H1 (cell line): ENCODE results near the gene ASTN2. TPM values are rescaled to one million over a fixed set of nuclear protein-coding genes. Genes with fewer than 3 reads are reported as not detected.

Experiments
- CTCF ChIA-PET: fragments of 300-600 bp; sonication (Branson Sonifier 250); formaldehyde crosslinking; loops from one replicate; lab custom pipeline; 2021; ENCODE audit not compliant: partially characterized antibody; lab: Charles Lee
- POLR2A ChIA-PET: fragments of 300-600 bp; sonication (Branson Sonifier 250); formaldehyde crosslinking; loops from one replicate; lab custom pipeline; 2021; ENCODE audit warnings: inconsistent platforms; ENCODE audit not compliant: partially characterized antibody; lab: Charles Lee
- DNase-seq, 2 experiments: peaks; one replicate each; pipeline versions ENCODE4 v3.0.0 to v3.0.0-alpha.2; 2010 to 2022; ENCODE audit warnings: low spot score in 2 of 2, low read depth in 1 of 2, mixed read lengths in 1 of 2
- FAIRE-seq: peaks from 2 replicates; lab custom pipeline; 2011; peaks lifted over from hg19 to GRCh38; lab: Jason Lieb, UNC
- H2AFZ ChIP-seq: 2 replicates; pipeline ENCODE4 v1.8.1; 2012; ENCODE audit warnings: low read length, inconsistent platforms
- H2AK5ac ChIP-seq: 2 replicates; pipeline ENCODE4 v1.6.1; 2013; ENCODE audit warnings: low read depth, low read length
- H2BK120ac ChIP-seq: replicated peaks from 2 replicates; pipeline ENCODE3; 2013; ENCODE audit warnings: low read depth, low read length, inconsistent platforms
- H2BK12ac ChIP-seq: 2 replicates; pipeline ENCODE4 v1.6.1; 2013; ENCODE audit warnings: low read depth, low read length
- H2BK15ac ChIP-seq: 2 replicates; pipeline ENCODE4 v1.6.1; 2013; ENCODE audit warnings: low read length
- H2BK20ac ChIP-seq: 2 replicates; pipeline ENCODE4 v1.6.1; 2013; ENCODE audit warnings: low read length
- H2BK5ac ChIP-seq: 2 replicates; pipeline ENCODE4 v1.6.1; 2013; ENCODE audit warnings: low read depth, low read length
- H3K14ac ChIP-seq: 2 replicates; pipeline ENCODE4 v1.6.1; 2013; ENCODE audit warnings: inconsistent platforms; ENCODE audit not compliant: insufficient read length
- H3K18ac ChIP-seq: 2 replicates; pipeline ENCODE4 v1.6.1; 2013; ENCODE audit warnings: low read length; ENCODE audit errors: extremely low read depth
- H3K23ac ChIP-seq: 2 replicates; pipeline ENCODE4 v1.6.1; 2013; ENCODE audit warnings: inconsistent platforms; ENCODE audit not compliant: insufficient read length
- H3K23me2 ChIP-seq: 2 replicates; pipeline ENCODE4 v1.6.1; 2013; ENCODE audit warnings: low read depth, low read length
- H3K27ac ChIP-seq: 2 replicates; pipeline ENCODE4 v1.6.1; 2011; ENCODE audit warnings: low read depth, low read length, inconsistent platforms
- H3K27me3 ChIP-seq, 4 experiments: replicated peaks in 1 of 4; 1 replicate in 1 of 4; 2 replicates in 3 of 4; pipeline versions ENCODE4 v1.6.1 to v1.8.1; 2011 to 2013; ENCODE audit warnings: low read length in 3 of 4, mild to moderate bottlenecking in 3 of 4, inconsistent platforms in 2 of 4, mixed read lengths in 2 of 4, moderate library complexity in 1 of 4; ENCODE audit not compliant: control insufficient read depth in 3 of 4, insufficient read depth in 3 of 4; ENCODE audit errors: extremely low read depth in 1 of 4
- H3K36me3 ChIP-seq, 4 experiments: 2 replicates each; pipeline versions ENCODE4 v1.6.1 to v1.8.1; 2011 to 2013; ENCODE audit warnings: mild to moderate bottlenecking in 4 of 4, low read length in 3 of 4, moderate library complexity in 2 of 4, control low read depth in 1 of 4, inconsistent platforms in 1 of 4; ENCODE audit not compliant: insufficient read depth in 4 of 4, control insufficient read depth in 2 of 4
- H3K4ac ChIP-seq: replicated peaks from 2 replicates; pipeline ENCODE3; 2013; ENCODE audit warnings: low read length, low read depth, mixed read lengths, inconsistent platforms; ENCODE audit not compliant: insufficient read length
- H3K4me1 ChIP-seq, 4 experiments: replicated peaks in 1 of 4; 1 replicate in 1 of 4; 2 replicates in 3 of 4; pipeline versions ENCODE4 v1.6.1 to v1.8.1; 2011 to 2013; ENCODE audit warnings: low read length in 3 of 4, inconsistent platforms in 2 of 4, mixed read lengths in 1 of 4; ENCODE audit not compliant: insufficient read depth in 4 of 4, control insufficient read depth in 3 of 4
- H3K4me2 ChIP-seq, 2 experiments: 2 replicates each; pipeline versions ENCODE4 v1.6.1 to v1.8.1; 2011 to 2013; ENCODE audit warnings: low read depth in 2 of 2, low read length in 2 of 2, control low read depth in 1 of 2, inconsistent platforms in 1 of 2, mild to moderate bottlenecking in 1 of 2; ENCODE audit not compliant: insufficient read depth in 1 of 2
- H3K4me3 ChIP-seq, 4 experiments: fragments of 200-600, 300-600 bp in 1 of 4; sonication (generic), shearing (Covaris generic), sonication (Bioruptor Twin) in 1 of 4; 2 replicates each; pipeline versions ENCODE4 v1.5.1 to v1.8.1; 2011 to 2016; ENCODE audit warnings: low read length in 4 of 4, low read depth in 3 of 4, control low read depth in 2 of 4, inconsistent platforms in 2 of 4, mild to moderate bottlenecking in 2 of 4, mixed read lengths in 1 of 4, moderate library complexity in 1 of 4; ENCODE audit not compliant: insufficient read depth in 2 of 4; ENCODE audit errors: extremely low read depth in 1 of 4
- H3K56ac ChIP-seq: replicated peaks from 2 replicates; pipeline ENCODE3; 2013; ENCODE audit warnings: low read depth, mild to moderate bottlenecking, mixed read lengths, low read length, inconsistent platforms; ENCODE audit not compliant: insufficient read length
- H3K79me1 ChIP-seq: 2 replicates; pipeline ENCODE4 v1.6.1; 2013; ENCODE audit warnings: low read depth, low read length, control low read depth
- H3K79me2 ChIP-seq, 2 experiments: 2 replicates each; pipeline versions ENCODE4 v1.6.1 to v1.8.1; 2012 to 2013; ENCODE audit warnings: low read length in 2 of 2, mild to moderate bottlenecking in 2 of 2, inconsistent platforms in 1 of 2; ENCODE audit not compliant: insufficient read depth in 2 of 2, control insufficient read depth in 1 of 2
- H3K9ac ChIP-seq, 4 experiments: replicated peaks in 1 of 4; 1 replicate in 1 of 4; 2 replicates in 3 of 4; pipeline versions ENCODE4 v1.6.1 to v1.8.1; 2011 to 2013; ENCODE audit warnings: low read depth in 3 of 4, low read length in 3 of 4, control low read depth in 2 of 4, mild to moderate bottlenecking in 2 of 4, moderate library complexity in 2 of 4, inconsistent platforms in 1 of 4; ENCODE audit errors: extremely low read depth in 1 of 4
- H3K9me3 ChIP-seq, 2 experiments: 2 replicates each; pipeline versions ENCODE4 v1.6.1 to v1.8.1; 2012 to 2013; ENCODE audit warnings: mild to moderate bottlenecking in 2 of 2, moderate library complexity in 2 of 2, control low read depth in 1 of 2, inconsistent platforms in 1 of 2, low read depth in 1 of 2, low read length in 1 of 2, mixed read lengths in 1 of 2; ENCODE audit not compliant: insufficient read depth in 2 of 2
- H4K20me1 ChIP-seq, 2 experiments: replicated peaks in 1 of 2; 2 replicates each; pipeline versions ENCODE3 to v1.8.1; 2011 to 2013; ENCODE audit warnings: inconsistent platforms in 2 of 2, low read length in 2 of 2, mild to moderate bottlenecking in 1 of 2; ENCODE audit not compliant: insufficient read depth in 2 of 2, control insufficient read depth in 1 of 2
- H4K5ac ChIP-seq: 2 replicates; pipeline ENCODE4 v1.6.1; 2013; ENCODE audit warnings: low read length, low read depth, mixed read lengths, inconsistent platforms; ENCODE audit not compliant: insufficient read length
- H4K8ac ChIP-seq: 2 replicates; pipeline ENCODE4 v1.8.0; 2013; ENCODE audit warnings: mild to moderate bottlenecking, moderate library complexity, low read length, inconsistent platforms; ENCODE audit not compliant: insufficient read depth; ENCODE audit errors: extremely low read depth
- H4K91ac ChIP-seq: replicated peaks from 2 replicates; pipeline ENCODE3; 2013; ENCODE audit warnings: low read length, mixed read lengths, inconsistent platforms; ENCODE audit not compliant: insufficient read length
- BRCA1 ChIP-seq: IDR thresholded peaks from 2 replicates; pipeline ENCODE4 v1.6.1; 2012; ENCODE audit warnings: low read depth, low read length, improper control_type of control experiment
- CEBPB ChIP-seq: IDR thresholded peaks from 2 replicates; pipeline ENCODE4 v1.6.1; 2012; ENCODE audit warnings: low read depth, low read length
- CHD1 ChIP-seq: IDR thresholded peaks from 2 replicates; pipeline ENCODE4 v1.6.1; 2012; ENCODE audit warnings: low read depth, low read length, improper control_type of control experiment
- GTF2F1 ChIP-seq: IDR thresholded peaks from 2 replicates; pipeline ENCODE4 v1.6.1; 2012; ENCODE audit warnings: low read depth, low read length, improper control_type of control experiment, borderline replicate concordance
- PHF8 ChIP-seq: fragments of 200-600 bp; sonication (generic); conservative IDR thresholded peaks from 2 replicates; pipeline ENCODE4 v1.7.1; 2012; ENCODE audit warnings: low read depth, mild to moderate bottlenecking, inconsistent platforms, low read length, moderate library complexity
- RBBP5 ChIP-seq: IDR thresholded peaks from 2 replicates; pipeline ENCODE4 v1.7.1; 2012; ENCODE audit warnings: low read depth, mild to moderate bottlenecking, inconsistent platforms, low read length, moderate library complexity, borderline replicate concordance
- SAP30 ChIP-seq: fragments of 300-600 bp; sonication (generic); IDR thresholded peaks from 2 replicates; pipeline ENCODE4 v1.7.1; 2012; ENCODE audit warnings: low read length, moderate library complexity, mild to moderate bottlenecking, inconsistent platforms; ENCODE audit not compliant: insufficient read depth, insufficient replicate concordance
- TAF1 ChIP-seq: IDR thresholded peaks from 2 replicates; pipeline ENCODE4 v1.6.1; 2011; ENCODE audit warnings: mild to moderate bottlenecking, low read depth, low read length
- TCF12 ChIP-seq: IDR thresholded peaks from 2 replicates; pipeline ENCODE4 v1.6.1; 2011; ENCODE audit warnings: low read depth, mild to moderate bottlenecking, low read length
- USF2 ChIP-seq: IDR thresholded peaks from 2 replicates; pipeline ENCODE4 v1.6.1; 2011; ENCODE audit warnings: low read length, improper control_type of control experiment
- WGBS, 2 experiments: shearing (Covaris generic) in 1 of 2; methylation state at CpG; one replicate each; pipeline versions ENCODE4 v1.1.6 to v1.1.7; 2013 to 2015; ENCODE audit warnings: low lambda C conversion rate in 2 of 2, mixed read lengths in 2 of 2, inconsistent platforms in 1 of 2, low coverage in 1 of 2, missing lambda C conversion rate in 1 of 2; ENCODE audit not compliant: insufficient replicate concordance in 2 of 2, insufficient coverage in 1 of 2, insufficient read length in 1 of 2; ENCODE audit errors: extremely low coverage in 1 of 2, missing lambda C conversion rate in 1 of 2; 5-methylcytosine and 5-hydroxymethylcytosine counted together
- polyA plus RNA-seq, 7 experiments: library from polyadenylated mRNA; depleted of rRNA in 3 of 7; stranded (reverse) in 5 of 7; unstranded in 2 of 7; fragments of >200 nt in 5 of 7; fragments of 200-250 nt in 2 of 7; gene quantifications; 1 replicate in 5 of 7; 2 replicates in 1 of 7; 4 replicates in 1 of 7; pipeline versions ENCODE4 v1.2.1 to v1.2.3, GENCODE V29; 2011 to 2013; ENCODE audit warnings: missing spikeins in 2 of 7, mixed read lengths in 2 of 7
- total RNA-seq: library from RNA; stranded (reverse); fragmentation: NEBNext Ultra II Directional; extraction: Animal tissue kit (Norgen Biotek cat#: 25700); gene quantifications from 2 replicates; pipeline ENCODE4 v1.2.1, GENCODE V29; 2021

Gene ASTN2
- total and polyA plus RNA-seq, 2 of the 8 experiments (the other 6 are each of a cell fraction or from before 2014, with no cell fraction given), result 8.2 to 13.7 TPM

GRCh38 chr9:116809656-116810055 is 605.2 kb downstream of the ASTN2 start:
- Histone ChIP-seq H3K4ac (no peak overlapping the region), H3K23me2 (no peaks in the 10 kb centered on the region; the same call in 1 of the 2 replicates), H3K18ac (no peak overlapping the region), H2BK15ac (no peak overlapping the region), H3K36me3 (no peaks in the 10 kb centered on the region), H4K20me1 (no peaks in the 10 kb centered on the region), H3K4me3 (no peak overlapping the region), H2BK12ac (no peak overlapping the region), H3K27me3 (no peaks in the 10 kb centered on the region), H3K79me2 (no peaks in the 10 kb centered on the region), H3K9ac (no peak overlapping the region), H2BK120ac (no peak overlapping the region), H2AFZ (no peak overlapping the region), H3K27ac (no peak overlapping the region), H2AK5ac (no peak overlapping the region), H3K14ac (no peak overlapping the region), H3K79me1 (no peaks in the 10 kb centered on the region), H3K9me3 (no peaks in the 10 kb centered on the region), H3K56ac (no peak overlapping the region), H3K4me2 (no peak overlapping the region), H4K91ac (no peak overlapping the region), H2BK20ac (no peak overlapping the region), H3K4me1 (peaks cover 0 to 2% (median 0%) of the 10 kb centered on the region in 4 experiments; a peak in 1 of 7 replicates), H2BK5ac (no peak overlapping the region), H4K5ac (no peak overlapping the region), H4K8ac (no peak overlapping the region), H3K23ac (no peak overlapping the region)
- POLR2A ChIA-PET, result interaction anchor here (0.5 kb wide), 1 partner anchor 530 kb away, joined by 3 read pairs; no protein-coding TSS in a partner anchor
- FAIRE-seq, result no peak
- 87% methylated on average over 5 of the region's 5 CpGs; no CpG with 5 or more reads in 1 of the 2 experiments for WGBS, 2 experiments
- DNase-seq, result no peak
- CTCF ChIA-PET, result interaction anchor here (0.6 kb wide), 1 partner anchor 22 kb away, joined by 3 read pairs; no protein-coding TSS in a partner anchor
- no peak for TF ChIP-seq RBBP5
- TF ChIP-seq CHD1, result no peak
- TF ChIP-seq GTF2F1, result no peak
- TF ChIP-seq SAP30, result no peak
- no peak for TF ChIP-seq PHF8
- no peak for TF ChIP-seq TCF12
- TF ChIP-seq USF2, result no peak
- no peak for TF ChIP-seq TAF1
- no peak for TF ChIP-seq CEBPB
- TF ChIP-seq BRCA1, result no peak
